Breast epithelium (tissue), 4 donors: ENCODE results near the gene DMXL2. TPM values are rescaled to one million over a fixed set of nuclear protein-coding genes. Genes with fewer than 3 reads are reported as not detected.

Experiments
- DNase-seq, 2 donors: peaks; one replicate each; pipeline ENCODE4 v3.0.0-alpha.2; 2019; ENCODE audit warnings: low spot score in 2 of 2
- H3K27ac ChIP-seq, 2 donors: fragments of 200-600 bp; sonication (generic) in 1 of 2; one replicate each; pipeline ENCODE4 v1.5.1; 2016 to 2019; ENCODE audit warnings: mild to moderate bottlenecking in 1 of 2
- H3K27me3 ChIP-seq, 2 donors: fragments of 200-600 bp; sonication (generic) in 1 of 2; one replicate each; pipeline versions ENCODE4 v1.5.1 to v1.6.0; 2017 to 2019; ENCODE audit warnings: control low read depth in 1 of 2, mild to moderate bottlenecking in 1 of 2
- H3K36me3 ChIP-seq: fragments of 200-600 bp; one replicate; pipeline ENCODE4 v1.5.1; 2019
- H3K4me1 ChIP-seq, 2 donors: fragments of 200-600 bp; sonication (generic); one replicate each; pipeline ENCODE4 v1.5.1; 2016 to 2019; ENCODE audit warnings: control low read depth in 1 of 2
- H3K4me3 ChIP-seq, 3 donors: fragments of 200-600 bp; sonication (generic); 1 replicate in 2 of 3; 2 replicates in 1 of 3; pipeline ENCODE4 v1.5.1; 2016 to 2019; ENCODE audit warnings: mild to moderate bottlenecking in 3 of 3, moderate library complexity in 2 of 3
- H3K9me3 ChIP-seq, 2 donors: fragments of 200-600 bp; sonication (generic) in 1 of 2; one replicate each; pipeline ENCODE4 v1.5.1; 2016 to 2019; ENCODE audit warnings: control low read depth in 1 of 2
- CTCF ChIP-seq, 3 donors: fragments of 450-650 bp; IDR thresholded peaks; one replicate each; pipeline ENCODE4 v1.5.1; 2016 to 2017; ENCODE audit warnings: antibody characterized with exemption in 3 of 3, mild to moderate bottlenecking in 3 of 3, moderate library complexity in 3 of 3
- POLR2A ChIP-seq: fragments of 450-650 bp; IDR thresholded peaks from one replicate; pipeline ENCODE4 v1.6.1; 2016; ENCODE audit warnings: antibody characterized with exemption, mild to moderate bottlenecking, moderate library complexity
- POLR2AphosphoS5 ChIP-seq, 3 donors: sonication (generic); formaldehyde crosslinking; IDR thresholded peaks; one replicate each; pipeline ENCODE4 v1.6.1; 2017; ENCODE audit warnings: antibody characterized with exemption in 3 of 3
- intact Hi-C: fragments of 100-400 bp; cut with DNase I; formaldehyde crosslinking; loops from one replicate; pipeline ENCODE4 v1.15.1; 2023; ENCODE audit warnings: low total_unique reads
- total RNA-seq, 3 donors: library from RNA; depleted of rRNA; stranded (reverse); fragments of >200 nt; gene quantifications; one replicate each; pipeline ENCODE4 v1.1.0, GENCODE V29; 2016

The DMXL2 gene
- total RNA-seq, 3 donors from 2014 or later, result 28.5 to 73.9 (median 36.4) TPM

GRCh38 chr15:51558411-51558810 lies 64.2 kb downstream of the DMXL2 start:
- Histone ChIP-seq H3K36me3 (no peaks in the 10 kb centered on the region), H3K27me3 (no peaks in the 10 kb centered on the region), H3K27ac (no peak overlapping the region), H3K4me1 (no peaks in the 10 kb centered on the region), H3K4me3 (no peak overlapping the region), H3K9me3 (no peaks in the 10 kb centered on the region)
- TF ChIP-seq POLR2AphosphoS5 (IDR thresholded peaks at IDR 0.05) (no peak), POLR2A (no peak), CTCF (IDR thresholded peaks at IDR 0.05) (no peak)
- intact Hi-C loops, result no loop called here
- no peak for DNase-seq

GRCh38 chr15:51550841-51551240 lies 71.7 kb downstream of the DMXL2 start:
- Histone ChIP-seq H3K4me1 (no peaks in the 10 kb centered on the region), H3K27ac (no peak overlapping the region), H3K36me3 (no peaks in the 10 kb centered on the region), H3K4me3 (no peak overlapping the region), H3K9me3 (no peaks in the 10 kb centered on the region), H3K27me3 (no peaks in the 10 kb centered on the region)
- intact Hi-C loops, result no loop called here
- no peak for TF ChIP-seq POLR2A
- TF ChIP-seq CTCF (IDR thresholded peaks at IDR 0.05), result no peak
- TF ChIP-seq POLR2AphosphoS5 (IDR thresholded peaks at IDR 0.05), result no peak
- no peak for DNase-seq

GRCh38 chr15:51547656-51548055 lies 74.9 kb downstream of the DMXL2 start:
- Histone ChIP-seq H3K36me3 (no peaks in the 10 kb centered on the region), H3K9me3 (no peaks in the 10 kb centered on the region), H3K27ac (no peak overlapping the region), H3K4me3 (no peak overlapping the region), H3K27me3 (no peaks in the 10 kb centered on the region), H3K4me1 (no peaks in the 10 kb centered on the region)
- intact Hi-C loops, result no loop called here
- no peak for DNase-seq
- TF ChIP-seq POLR2AphosphoS5 (IDR thresholded peaks at IDR 0.05) (no peak), CTCF (IDR thresholded peaks at IDR 0.05) (no peak), POLR2A (no peak)

- Histone ChIP-seq H3K27ac (no peak overlapping the region), H3K4me1 (no peaks in the 10 kb centered on the region), H3K9me3 (no peaks in the 10 kb centered on the region), H3K4me3 (no peak overlapping the region), H3K27me3 (no peaks in the 10 kb centered on the region), H3K36me3 (no peaks in the 10 kb centered on the region)
- no peak for TF ChIP-seq POLR2A
- no peak for TF ChIP-seq POLR2AphosphoS5 (IDR thresholded peaks at IDR 0.05)
- no peak for TF ChIP-seq CTCF (IDR thresholded peaks at IDR 0.05)
- DNase-seq, result no peak
- intact Hi-C loops, result no loop called here
Measured at GRCh38 chr15:51536965-51537574, 85.5 kb downstream of the DMXL2 start.

- Histone ChIP-seq H3K27ac (no peak overlapping the region), H3K9me3 (no peaks in the 10 kb centered on the region), H3K27me3 (no peaks in the 10 kb centered on the region), H3K36me3 (no peaks in the 10 kb centered on the region), H3K4me1 (no peaks in the 10 kb centered on the region), H3K4me3 (no peak overlapping the region)
- TF ChIP-seq POLR2A (no peak), CTCF (IDR thresholded peaks at IDR 0.05) (no peak), POLR2AphosphoS5 (IDR thresholded peaks at IDR 0.05) (no peak)
- intact Hi-C loops, result no loop called here
- DNase-seq, result no peak
Measured at GRCh38 chr15:51533672-51534398, 88.7 kb downstream of the DMXL2 start.
